Neural cell (in vitro differentiated cells): ENCODE data around the gene STK24. TPM values are rescaled to one million over a fixed set of nuclear protein-coding genes. Genes with fewer than 3 reads are reported as not detected.

Experiments used
- H2AFZ ChIP-seq: fragments of 200-600, 300-800 bp; sonication (generic), shearing (Covaris generic); 2 replicates; pipeline ENCODE4 v1.6.0; 2014; ENCODE audit warnings: low read depth, mild to moderate bottlenecking, antibody characterized with exemption, low read length, moderate library complexity
- H3F3A ChIP-seq: fragments of 200-600 bp; shearing (Covaris generic); 2 replicates; pipeline ENCODE4 v1.6.1; 2016; ENCODE audit warnings: mild to moderate bottlenecking, moderate library complexity, mixed read lengths, antibody characterized with exemption, low read length; ENCODE audit not compliant: insufficient read depth, poor library complexity, severe bottlenecking
- H3K27ac ChIP-seq: fragments of 200-600, 300-800 bp; sonication (generic), shearing (Covaris generic); 2 replicates; pipeline ENCODE4 v1.5.1; 2014; ENCODE audit warnings: mild to moderate bottlenecking, low read length, moderate library complexity
- H3K27me3 ChIP-seq: fragments of 300-800, 200-600 bp; sonication (generic), shearing (Covaris generic); 2 replicates; pipeline ENCODE4 v1.6.0; 2014; ENCODE audit warnings: mild to moderate bottlenecking, low read depth, low read length, moderate library complexity; ENCODE audit not compliant: insufficient read depth
- H3K36me3 ChIP-seq: fragments of 300-800, 200-600 bp; sonication (generic), shearing (Covaris generic); 2 replicates; pipeline ENCODE4 v1.5.1; 2014; ENCODE audit warnings: mild to moderate bottlenecking, antibody characterized with exemption, low read length, moderate library complexity; ENCODE audit not compliant: insufficient read depth
- H3K4me2 ChIP-seq: fragments of 300-800, 200-600 bp; sonication (generic), shearing (Covaris generic); 2 replicates; pipeline ENCODE4 v1.6.0; 2014; ENCODE audit warnings: mild to moderate bottlenecking, low read length
- H3K4me3 ChIP-seq: fragments of 300-800, 200-600 bp; sonication (generic), shearing (Covaris generic); 2 replicates; pipeline ENCODE4 v1.5.1; 2014; ENCODE audit warnings: mild to moderate bottlenecking, low read length, moderate library complexity
- H3K79me2 ChIP-seq: fragments of 200-600 bp; shearing (Covaris generic); replicated peaks from 2 replicates; pipeline ENCODE4 v1.6.0; 2014; ENCODE audit warnings: mild to moderate bottlenecking, low read length, moderate library complexity; ENCODE audit not compliant: insufficient read depth
- H3K9ac ChIP-seq: fragments of 300-800, 200-600 bp; sonication (generic), shearing (Covaris generic); 2 replicates; pipeline ENCODE4 v1.6.1; 2016; ENCODE audit warnings: mild to moderate bottlenecking, low read length, mixed read lengths
- H3K9me2 ChIP-seq: fragments of 200-600 bp; shearing (Covaris generic); 2 replicates; pipeline ENCODE4 v1.6.1; 2016; ENCODE audit warnings: mild to moderate bottlenecking, low read length, mixed read lengths; ENCODE audit not compliant: insufficient read depth
- H3K9me3 ChIP-seq: fragments of 200-600, 300-800 bp; sonication (generic), shearing (Covaris generic); 2 replicates; pipeline ENCODE4 v1.6.1; 2016; ENCODE audit warnings: mild to moderate bottlenecking, mixed run types, low read length, moderate library complexity, mixed read lengths
- H4K20me1 ChIP-seq: fragments of 200-600 bp; shearing (Covaris generic); 2 replicates; pipeline ENCODE4 v1.6.1; 2016; ENCODE audit warnings: mild to moderate bottlenecking, mixed run types; ENCODE audit not compliant: insufficient read depth
- EP300 ChIP-seq: fragments of 450-650 bp; conservative IDR thresholded peaks from 2 replicates; pipeline ENCODE4 v1.6.1; 2014; ENCODE audit warnings: antibody characterized with exemption, mild to moderate bottlenecking, moderate library complexity; ENCODE audit not compliant: poor library complexity, severe bottlenecking
- EZH2 ChIP-seq: fragments of 200-600, 300-800 bp; shearing (Covaris generic), sonication (generic); IDR thresholded peaks from 2 replicates; pipeline ENCODE4 v1.6.1; 2014; ENCODE audit warnings: antibody characterized with exemption, low read length, borderline replicate concordance, mild to moderate bottlenecking; ENCODE audit not compliant: insufficient read depth, poor library complexity, severe bottlenecking
- POLR2AphosphoS5 ChIP-seq: IDR thresholded peaks from 2 replicates; pipeline ENCODE4 v1.6.1; 2012
- RAD21 ChIP-seq: fragments of 450-650 bp; conservative IDR thresholded peaks from 2 replicates; pipeline ENCODE4 v1.6.1; 2014; ENCODE audit warnings: antibody characterized with exemption, mild to moderate bottlenecking, moderate library complexity
- SMC3 ChIP-seq: fragments of 450-650 bp; conservative IDR thresholded peaks from 2 replicates; pipeline ENCODE4 v1.6.1; 2014; ENCODE audit warnings: antibody characterized with exemption, mild to moderate bottlenecking, moderate library complexity; ENCODE audit not compliant: poor library complexity
- TAF1 ChIP-seq: IDR thresholded peaks from 2 replicates; pipeline ENCODE4 v1.6.1; 2012; ENCODE audit warnings: low read depth
- polyA plus RNA-seq: library from polyadenylated mRNA; depleted of rRNA; stranded (reverse); fragments of >200 nt; gene quantifications from 2 replicates; pipeline ENCODE4 v1.2.3, GENCODE V29; 2014
- TF ChIP-seq, protein P1 (sequence below): fragments of 450-650 bp; IDR thresholded peaks from 2 replicates; pipeline ENCODE4 v1.5.1; 2014; ENCODE audit warnings: antibody characterized with exemption, mild to moderate bottlenecking, moderate library complexity; ENCODE audit not compliant: poor library complexity, severe bottlenecking
- TF ChIP-seq, protein P2 (sequence below): IDR thresholded peaks from 2 replicates; pipeline ENCODE4 v1.6.1; 2012; ENCODE audit warnings: borderline replicate concordance

The STK24 gene
- polyA plus RNA-seq, 1 donor from 2014 or later, result 66.0 TPM

DNA sequence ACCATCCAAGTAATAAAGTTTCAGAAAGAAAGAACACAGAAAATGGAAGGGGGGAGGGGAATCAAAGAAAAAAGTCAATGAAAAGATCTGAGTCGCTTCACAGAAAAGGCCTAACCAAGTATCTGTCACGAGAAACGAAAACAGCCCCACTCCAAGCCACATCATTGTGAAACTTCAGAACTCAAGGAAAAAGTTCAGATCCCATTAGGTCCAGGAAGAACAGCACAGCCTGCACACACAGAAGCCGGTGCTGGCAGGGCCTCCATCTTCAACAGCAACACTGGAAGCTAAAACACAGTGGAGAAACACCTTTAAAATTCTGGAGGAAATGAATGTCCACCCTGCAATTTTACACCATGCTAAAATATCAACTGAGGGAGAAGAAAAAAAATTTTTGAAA, 8.0 kb downstream of the STK24 start:
- H3K79me2 ChIP-seq, result peaks cover 93% of the 10 kb centered on the region
- H3F3A ChIP-seq, result no peaks in the 10 kb centered on the region
- H3K9me2 ChIP-seq, result no peaks in the 10 kb centered on the region
- no peak overlapping the region for H2AFZ ChIP-seq
- H3K9ac ChIP-seq, result no peak overlapping the region
- no peaks in the 10 kb centered on the region for H3K27me3 ChIP-seq
- H3K4me2 ChIP-seq, result no peak overlapping the region
- no peaks in the 10 kb centered on the region for H3K9me3 ChIP-seq
- no peak overlapping the region for H3K4me3 ChIP-seq
- TF ChIP-seq, protein P1, sequence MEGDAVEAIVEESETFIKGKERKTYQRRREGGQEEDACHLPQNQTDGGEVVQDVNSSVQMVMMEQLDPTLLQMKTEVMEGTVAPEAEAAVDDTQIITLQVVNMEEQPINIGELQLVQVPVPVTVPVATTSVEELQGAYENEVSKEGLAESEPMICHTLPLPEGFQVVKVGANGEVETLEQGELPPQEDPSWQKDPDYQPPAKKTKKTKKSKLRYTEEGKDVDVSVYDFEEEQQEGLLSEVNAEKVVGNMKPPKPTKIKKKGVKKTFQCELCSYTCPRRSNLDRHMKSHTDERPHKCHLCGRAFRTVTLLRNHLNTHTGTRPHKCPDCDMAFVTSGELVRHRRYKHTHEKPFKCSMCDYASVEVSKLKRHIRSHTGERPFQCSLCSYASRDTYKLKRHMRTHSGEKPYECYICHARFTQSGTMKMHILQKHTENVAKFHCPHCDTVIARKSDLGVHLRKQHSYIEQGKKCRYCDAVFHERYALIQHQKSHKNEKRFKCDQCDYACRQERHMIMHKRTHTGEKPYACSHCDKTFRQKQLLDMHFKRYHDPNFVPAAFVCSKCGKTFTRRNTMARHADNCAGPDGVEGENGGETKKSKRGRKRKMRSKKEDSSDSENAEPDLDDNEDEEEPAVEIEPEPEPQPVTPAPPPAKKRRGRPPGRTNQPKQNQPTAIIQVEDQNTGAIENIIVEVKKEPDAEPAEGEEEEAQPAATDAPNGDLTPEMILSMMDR, result no peak
- TF ChIP-seq EP300 (no peak), RAD21 (no peak)
- TF ChIP-seq, protein P2, sequence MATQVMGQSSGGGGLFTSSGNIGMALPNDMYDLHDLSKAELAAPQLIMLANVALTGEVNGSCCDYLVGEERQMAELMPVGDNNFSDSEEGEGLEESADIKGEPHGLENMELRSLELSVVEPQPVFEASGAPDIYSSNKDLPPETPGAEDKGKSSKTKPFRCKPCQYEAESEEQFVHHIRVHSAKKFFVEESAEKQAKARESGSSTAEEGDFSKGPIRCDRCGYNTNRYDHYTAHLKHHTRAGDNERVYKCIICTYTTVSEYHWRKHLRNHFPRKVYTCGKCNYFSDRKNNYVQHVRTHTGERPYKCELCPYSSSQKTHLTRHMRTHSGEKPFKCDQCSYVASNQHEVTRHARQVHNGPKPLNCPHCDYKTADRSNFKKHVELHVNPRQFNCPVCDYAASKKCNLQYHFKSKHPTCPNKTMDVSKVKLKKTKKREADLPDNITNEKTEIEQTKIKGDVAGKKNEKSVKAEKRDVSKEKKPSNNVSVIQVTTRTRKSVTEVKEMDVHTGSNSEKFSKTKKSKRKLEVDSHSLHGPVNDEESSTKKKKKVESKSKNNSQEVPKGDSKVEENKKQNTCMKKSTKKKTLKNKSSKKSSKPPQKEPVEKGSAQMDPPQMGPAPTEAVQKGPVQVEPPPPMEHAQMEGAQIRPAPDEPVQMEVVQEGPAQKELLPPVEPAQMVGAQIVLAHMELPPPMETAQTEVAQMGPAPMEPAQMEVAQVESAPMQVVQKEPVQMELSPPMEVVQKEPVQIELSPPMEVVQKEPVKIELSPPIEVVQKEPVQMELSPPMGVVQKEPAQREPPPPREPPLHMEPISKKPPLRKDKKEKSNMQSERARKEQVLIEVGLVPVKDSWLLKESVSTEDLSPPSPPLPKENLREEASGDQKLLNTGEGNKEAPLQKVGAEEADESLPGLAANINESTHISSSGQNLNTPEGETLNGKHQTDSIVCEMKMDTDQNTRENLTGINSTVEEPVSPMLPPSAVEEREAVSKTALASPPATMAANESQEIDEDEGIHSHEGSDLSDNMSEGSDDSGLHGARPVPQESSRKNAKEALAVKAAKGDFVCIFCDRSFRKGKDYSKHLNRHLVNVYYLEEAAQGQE, result no peak
- H3K27ac ChIP-seq, result no peak overlapping the region
- H4K20me1 ChIP-seq, result no peaks in the 10 kb centered on the region
- H3K36me3 ChIP-seq, result no peaks in the 10 kb centered on the region

DNA sequence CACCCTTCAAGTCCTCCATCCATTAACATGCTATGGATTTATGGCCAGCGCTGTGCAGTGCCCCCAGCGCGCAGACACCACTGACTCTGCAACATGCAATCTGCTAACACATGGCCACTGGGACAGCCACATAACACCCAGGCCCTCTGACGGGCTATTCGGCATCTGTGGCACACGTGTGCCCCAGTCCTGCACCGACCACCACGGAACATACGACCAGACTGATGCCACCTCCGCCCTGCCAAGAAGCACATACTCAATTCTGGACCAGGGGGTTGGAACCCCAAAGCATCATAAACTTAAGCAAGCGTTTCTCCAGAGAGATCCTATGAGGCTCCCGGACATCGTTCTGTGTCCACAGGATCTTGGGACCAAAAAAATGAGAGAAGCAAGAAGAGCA, 9.8 kb downstream of the STK24 start:
- no peak overlapping the region for H3K9ac ChIP-seq
- H2AFZ ChIP-seq, result no peak overlapping the region
- no peaks in the 10 kb centered on the region for H3K27me3 ChIP-seq
- TF ChIP-seq RAD21 (no peak), EZH2 (no peak), POLR2AphosphoS5 (no peak), SMC3 (no peak), TAF1 (no peak)
- TF ChIP-seq, protein P2, result no peak
- TF ChIP-seq, protein P1, result no peak
- no peaks in the 10 kb centered on the region for H3K9me2 ChIP-seq
- H3F3A ChIP-seq, result no peaks in the 10 kb centered on the region
- H4K20me1 ChIP-seq, result no peaks in the 10 kb centered on the region
- no peaks in the 10 kb centered on the region for H3K9me3 ChIP-seq
- no peak overlapping the region for H3K4me3 ChIP-seq
- H3K27ac ChIP-seq, result no peak overlapping the region
- H3K79me2 ChIP-seq, result peaks cover 88% of the 10 kb centered on the region
- no peaks in the 10 kb centered on the region for H3K36me3 ChIP-seq
- H3K4me2 ChIP-seq, result no peak overlapping the region
